ENCODE measurements around the gene GAS7. TPM values are rescaled to one million over a fixed set of nuclear protein-coding genes. Genes with fewer than 3 reads are reported as not detected.

GAS7 gene
- total and polyA plus RNA-seq, 10 of the 15 experiments (the other 5 are each of a cell fraction or from before 2014, with no cell fraction given), result 2.3 to 53.4 (median 24.0) TPM

DNA sequence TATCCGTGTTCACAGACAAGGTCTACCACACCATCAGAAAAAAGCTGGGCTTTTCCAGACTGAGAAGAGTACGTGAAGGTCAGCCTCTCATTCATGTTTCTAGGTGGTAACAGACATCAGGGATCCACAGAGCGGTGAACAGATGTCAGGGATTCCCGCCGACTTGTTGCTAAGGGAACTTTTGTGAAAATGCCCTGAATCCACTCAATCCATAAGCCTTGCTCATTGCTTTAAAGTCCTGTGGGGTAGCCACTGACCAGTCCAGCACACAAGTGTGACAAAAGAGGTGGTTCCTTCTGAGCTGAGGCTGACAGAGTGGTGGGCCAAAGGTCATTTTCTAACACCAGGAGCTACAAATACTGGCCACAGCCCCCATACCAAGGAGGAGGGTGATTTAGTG lies 5.9 kb downstream of the GAS7 start:
- intact Hi-C loops (cut with micrococcal nuclease; ENCODE audit: unreplicated experiment), result no loop called here
- ATAC-seq (no peak), DNase-seq (ENCODE audit: low read depth, low spot score) (no peak), FAIRE-seq (no peak)
- Histone ChIP-seq H4K20me1 (ENCODE audit: control insufficient read depth, insufficient read depth) (no peaks in the 10 kb centered on the region), H3K4me3 (no peak overlapping the region), H3K4me1 (ENCODE audit: control insufficient read depth, insufficient read depth, low read length) (no peaks in the 10 kb centered on the region), H2AFZ (ENCODE audit: control insufficient read depth, low read depth, low read length) (no peak overlapping the region), H3K79me2 (ENCODE audit: control insufficient read depth, insufficient read depth, low read length) (no peaks in the 10 kb centered on the region), H3K36me3 (ENCODE audit: control insufficient read depth in 2 of 2, insufficient read depth in 2 of 2, low read length in 1 of 2) (no peaks in the 10 kb centered on the region), H3K9me3 (replicated peaks; ENCODE audit: control insufficient read depth, insufficient read depth, low read length) (peaks cover 2% of the 10 kb centered on the region; the same call in 1 of the 3 replicates), H3K4me2 (ENCODE audit: control insufficient read depth, insufficient read depth) (no peak overlapping the region), H3K9ac (ENCODE audit: control insufficient read depth, insufficient read depth, low read length) (no peak overlapping the region), H3K27ac (ENCODE audit: control insufficient read depth, insufficient read depth) (no peak overlapping the region), H3K27me3 (replicated peaks in 1 of 2; ENCODE audit: control insufficient read depth in 2 of 2, insufficient read depth in 2 of 2, low read length in 1 of 2) (0 out of 4 replicates have a peak, but pooled peaks cover 0 to 2% of the 10 kb centered on the region in 2 experiments)
- ChIA-PET POLR2A (no interaction called here), SMC1A (ENCODE audit: uncharacterized antibody, unreplicated experiment) (no interaction called here), RAD21 (ENCODE audit: unreplicated experiment) (no interaction called here), CTCF (no interaction called here)
- no peak for TF ChIP-seq SREBF2 (IDR thresholded peaks at IDR 0.05; ENCODE audit: low read length)
- no peak for TF ChIP-seq FOS (IDR thresholded peaks at IDR 0.05; ENCODE audit: borderline replicate concordance, extremely low read depth, insufficient read length)
- no peak for TF ChIP-seq USF1 (IDR thresholded peaks at IDR 0.05; ENCODE audit: borderline replicate concordance, extremely low read length, insufficient read depth, low read depth, low read length)
- TF ChIP-seq CEBPZ (IDR thresholded peaks at IDR 0.05; ENCODE audit: low read depth, low read length), result no peak
- no peak for TF ChIP-seq ZSCAN29 (IDR thresholded peaks at IDR 0.05)
- TF ChIP-seq SP1 (IDR thresholded peaks at IDR 0.05; ENCODE audit: low read depth, low read length), result no peak
- no peak for TF ChIP-seq NRF1 (conservative IDR thresholded peaks at IDR 0.05; ENCODE audit: low read depth, low read length)
- TF ChIP-seq, protein P1, sequence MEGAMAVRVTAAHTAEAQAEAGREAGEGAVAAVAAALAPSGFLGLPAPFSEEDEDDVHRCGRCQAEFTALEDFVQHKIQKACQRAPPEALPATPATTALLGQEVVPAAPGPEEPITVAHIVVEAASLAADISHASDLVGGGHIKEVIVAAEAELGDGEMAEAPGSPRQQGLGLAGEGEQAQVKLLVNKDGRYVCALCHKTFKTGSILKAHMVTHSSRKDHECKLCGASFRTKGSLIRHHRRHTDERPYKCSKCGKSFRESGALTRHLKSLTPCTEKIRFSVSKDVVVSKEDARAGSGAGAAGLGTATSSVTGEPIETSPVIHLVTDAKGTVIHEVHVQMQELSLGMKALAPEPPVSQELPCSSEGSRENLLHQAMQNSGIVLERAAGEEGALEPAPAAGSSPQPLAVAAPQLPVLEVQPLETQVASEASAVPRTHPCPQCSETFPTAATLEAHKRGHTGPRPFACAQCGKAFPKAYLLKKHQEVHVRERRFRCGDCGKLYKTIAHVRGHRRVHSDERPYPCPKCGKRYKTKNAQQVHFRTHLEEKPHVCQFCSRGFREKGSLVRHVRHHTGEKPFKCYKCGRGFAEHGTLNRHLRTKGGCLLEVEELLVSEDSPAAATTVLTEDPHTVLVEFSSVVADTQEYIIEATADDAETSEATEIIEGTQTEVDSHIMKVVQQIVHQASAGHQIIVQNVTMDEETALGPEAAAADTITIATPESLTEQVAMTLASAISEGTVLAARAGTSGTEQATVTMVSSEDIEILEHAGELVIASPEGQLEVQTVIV (IDR thresholded peaks at IDR 0.05; ENCODE audit: borderline replicate concordance, partially characterized antibody), result no peak
- TF ChIP-seq SMAD1 (IDR thresholded peaks at IDR 0.05; ENCODE audit: low read depth, partially characterized antibody), result no peak
- TF ChIP-seq, protein P2, sequence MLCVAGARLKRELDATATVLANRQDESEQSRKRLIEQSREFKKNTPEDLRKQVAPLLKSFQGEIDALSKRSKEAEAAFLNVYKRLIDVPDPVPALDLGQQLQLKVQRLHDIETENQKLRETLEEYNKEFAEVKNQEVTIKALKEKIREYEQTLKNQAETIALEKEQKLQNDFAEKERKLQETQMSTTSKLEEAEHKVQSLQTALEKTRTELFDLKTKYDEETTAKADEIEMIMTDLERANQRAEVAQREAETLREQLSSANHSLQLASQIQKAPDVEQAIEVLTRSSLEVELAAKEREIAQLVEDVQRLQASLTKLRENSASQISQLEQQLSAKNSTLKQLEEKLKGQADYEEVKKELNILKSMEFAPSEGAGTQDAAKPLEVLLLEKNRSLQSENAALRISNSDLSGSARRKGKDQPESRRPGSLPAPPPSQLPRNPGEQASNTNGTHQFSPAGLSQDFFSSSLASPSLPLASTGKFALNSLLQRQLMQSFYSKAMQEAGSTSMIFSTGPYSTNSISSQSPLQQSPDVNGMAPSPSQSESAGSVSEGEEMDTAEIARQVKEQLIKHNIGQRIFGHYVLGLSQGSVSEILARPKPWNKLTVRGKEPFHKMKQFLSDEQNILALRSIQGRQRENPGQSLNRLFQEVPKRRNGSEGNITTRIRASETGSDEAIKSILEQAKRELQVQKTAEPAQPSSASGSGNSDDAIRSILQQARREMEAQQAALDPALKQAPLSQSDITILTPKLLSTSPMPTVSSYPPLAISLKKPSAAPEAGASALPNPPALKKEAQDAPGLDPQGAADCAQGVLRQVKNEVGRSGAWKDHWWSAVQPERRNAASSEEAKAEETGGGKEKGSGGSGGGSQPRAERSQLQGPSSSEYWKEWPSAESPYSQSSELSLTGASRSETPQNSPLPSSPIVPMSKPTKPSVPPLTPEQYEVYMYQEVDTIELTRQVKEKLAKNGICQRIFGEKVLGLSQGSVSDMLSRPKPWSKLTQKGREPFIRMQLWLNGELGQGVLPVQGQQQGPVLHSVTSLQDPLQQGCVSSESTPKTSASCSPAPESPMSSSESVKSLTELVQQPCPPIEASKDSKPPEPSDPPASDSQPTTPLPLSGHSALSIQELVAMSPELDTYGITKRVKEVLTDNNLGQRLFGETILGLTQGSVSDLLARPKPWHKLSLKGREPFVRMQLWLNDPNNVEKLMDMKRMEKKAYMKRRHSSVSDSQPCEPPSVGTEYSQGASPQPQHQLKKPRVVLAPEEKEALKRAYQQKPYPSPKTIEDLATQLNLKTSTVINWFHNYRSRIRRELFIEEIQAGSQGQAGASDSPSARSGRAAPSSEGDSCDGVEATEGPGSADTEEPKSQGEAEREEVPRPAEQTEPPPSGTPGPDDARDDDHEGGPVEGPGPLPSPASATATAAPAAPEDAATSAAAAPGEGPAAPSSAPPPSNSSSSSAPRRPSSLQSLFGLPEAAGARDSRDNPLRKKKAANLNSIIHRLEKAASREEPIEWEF (IDR thresholded peaks at IDR 0.05; ENCODE audit: insufficient replicate concordance, low read depth, low read length), result no peak
- TF ChIP-seq EZH2 (IDR thresholded peaks at IDR 0.05; ENCODE audit: borderline replicate concordance, control insufficient read depth, low read depth, low read length), result no peak
- no peak for TF ChIP-seq KLF5 (IDR thresholded peaks at IDR 0.05; ENCODE audit: partially characterized antibody)
- no TSS peak for BruUV-seq (replicated peaks)
- in situ Hi-C loops (cut with MboI), result no loop called here
- 62% methylated on average over 5 of the region's 5 CpGs for WGBS (ENCODE audit: insufficient coverage, insufficient replicate concordance, low lambda C conversion rate, missing lambda C conversion rate)
